Effector memory CD8-positive, alpha-beta T cell (primary cell): ENCODE results near the gene SLC22A1.

Experiments used
- ATAC-seq: fragments of 150-1000 bp; cut with Tn5 transposase; replicated peaks from 2 replicates; pipeline ENCODE4 v1.10.0; 2021; ENCODE audit warnings: mild to moderate bottlenecking, moderate library complexity
- DNase-seq, 3 experiments: peaks; one replicate each; pipeline ENCODE4 v3.0.0; 2021
- H3K27ac Mint-ChIP-seq, 2 donors: one replicate each; pipeline ENCODE4 v1.8.0; 2022; ENCODE audit warnings: mild to moderate bottlenecking in 2 of 2, mixed read lengths in 2 of 2, moderate library complexity in 2 of 2
- H3K27me3 Mint-ChIP-seq, 2 donors: one replicate each; pipeline ENCODE4 v1.8.0; 2022; ENCODE audit warnings: mixed read lengths in 2 of 2
- H3K36me3 Mint-ChIP-seq: one replicate; pipeline ENCODE4 v1.8.0; 2022; ENCODE audit warnings: mild to moderate bottlenecking, moderate library complexity, mixed read lengths; ENCODE audit not compliant: insufficient read depth
- H3K4me1 Mint-ChIP-seq, 2 donors: one replicate each; pipeline ENCODE4 v1.8.0; 2022; ENCODE audit warnings: low read depth in 2 of 2, mixed read lengths in 2 of 2
- H3K4me3 Mint-ChIP-seq, 2 donors: one replicate each; pipeline ENCODE4 v1.8.0; 2022; ENCODE audit warnings: mild to moderate bottlenecking in 2 of 2, mixed read lengths in 2 of 2, moderate library complexity in 2 of 2
- H3K9me3 Mint-ChIP-seq, 2 donors: one replicate each; pipeline ENCODE4 v1.8.0; 2022; ENCODE audit warnings: mixed read lengths in 2 of 2

SLC22A1 gene

DNA sequence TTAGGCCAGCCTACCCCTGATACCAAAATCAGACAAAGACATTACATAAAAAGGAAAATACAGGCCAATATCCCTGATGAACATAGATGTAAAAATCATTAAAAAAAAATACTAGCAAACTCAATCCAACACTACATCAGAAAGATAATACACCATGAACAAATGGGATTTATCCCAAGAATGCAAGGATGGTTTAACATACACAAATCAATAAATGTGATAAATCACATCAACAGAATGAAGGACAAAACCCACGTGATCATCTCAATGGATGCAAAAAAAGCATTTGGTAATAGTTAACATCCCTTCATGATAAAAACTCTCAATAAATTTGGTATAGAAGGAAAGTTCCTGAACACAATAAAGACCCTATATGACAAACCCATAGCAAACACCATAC, 73.2 kb downstream of the SLC22A1 start:
- ATAC-seq (no peak), DNase-seq (no peak)
- H3K27ac Mint-ChIP-seq: no peak overlapping the region
- peaks cover 23 to 28% of the 10 kb centered on the region in 2 donors for H3K27me3 Mint-ChIP-seq
- peaks cover 6 to 10% of the 10 kb centered on the region in 2 donors for H3K9me3 Mint-ChIP-seq
- H3K4me1 Mint-ChIP-seq: no peaks in the 10 kb centered on the region
- no peak overlapping the region for H3K4me3 Mint-ChIP-seq
- no peaks in the 10 kb centered on the region for H3K36me3 Mint-ChIP-seq

DNA sequence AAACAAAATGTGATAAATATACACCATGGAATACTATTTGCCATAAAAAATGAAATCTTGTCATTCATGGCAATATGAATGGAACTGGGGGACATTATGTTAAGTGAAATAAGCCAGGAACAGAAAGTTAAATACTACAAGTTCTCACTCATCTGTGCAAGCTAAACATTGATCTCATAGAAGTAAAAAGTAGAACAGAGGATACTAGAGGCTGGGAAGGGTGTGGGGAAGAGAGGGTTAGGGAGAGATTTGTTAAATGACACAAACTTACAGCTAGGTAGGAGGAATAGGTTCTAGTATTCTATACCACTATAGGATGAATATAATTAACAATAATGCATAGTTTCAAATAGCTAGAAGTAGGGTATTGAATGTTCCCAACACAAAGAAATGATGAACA, 76.0 kb downstream of the SLC22A1 start:
- Mint-ChIP-seq H3K4me1 (no peaks in the 10 kb centered on the region), H3K4me3 (no peak overlapping the region), H3K36me3 (no peaks in the 10 kb centered on the region), H3K27me3 (peaks cover 22 to 44% of the 10 kb centered on the region in 2 donors), H3K9me3 (peaks cover 5 to 6% of the 10 kb centered on the region in 2 donors), H3K27ac (no peak overlapping the region)
- ATAC-seq (no peak), DNase-seq (no peak)

DNA sequence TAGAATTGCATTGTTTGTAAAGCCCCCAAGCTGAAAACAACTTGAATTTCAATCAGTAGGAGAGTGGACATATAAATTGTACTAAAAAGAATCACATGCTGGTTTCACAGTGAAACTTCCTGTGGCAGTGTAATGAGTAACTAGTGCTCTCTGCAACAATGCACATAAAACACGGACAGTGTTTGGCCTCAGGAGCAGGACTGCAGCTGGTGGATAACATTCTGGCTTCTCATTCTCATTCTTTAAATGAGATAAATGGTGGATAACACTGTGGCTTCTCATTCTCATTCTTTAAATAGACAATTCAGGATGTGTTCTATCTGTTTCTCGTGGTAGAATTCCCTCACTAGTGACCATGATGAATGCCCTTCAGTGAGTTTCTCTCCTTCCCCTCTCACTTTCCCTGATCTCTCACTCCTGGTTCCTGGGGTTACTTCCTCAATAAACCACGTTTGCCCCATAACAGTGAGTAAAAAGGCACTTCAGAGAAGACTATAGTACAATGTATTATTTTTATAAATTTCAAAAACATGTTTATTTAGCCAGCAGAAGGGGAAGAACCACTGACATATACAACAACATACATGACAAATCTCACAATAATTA, 77.1 kb downstream of the SLC22A1 start:
- Mint-ChIP-seq H3K9me3 (peaks cover 0 to 2% of the 10 kb centered on the region in 2 donors), H3K4me3 (no peak overlapping the region), H3K36me3 (no peaks in the 10 kb centered on the region), H3K27me3 (peaks cover 27 to 44% of the 10 kb centered on the region in 2 donors), H3K4me1 (no peaks in the 10 kb centered on the region), H3K27ac (no peak overlapping the region)
- no peak for ATAC-seq
- DNase-seq: no peak

DNA sequence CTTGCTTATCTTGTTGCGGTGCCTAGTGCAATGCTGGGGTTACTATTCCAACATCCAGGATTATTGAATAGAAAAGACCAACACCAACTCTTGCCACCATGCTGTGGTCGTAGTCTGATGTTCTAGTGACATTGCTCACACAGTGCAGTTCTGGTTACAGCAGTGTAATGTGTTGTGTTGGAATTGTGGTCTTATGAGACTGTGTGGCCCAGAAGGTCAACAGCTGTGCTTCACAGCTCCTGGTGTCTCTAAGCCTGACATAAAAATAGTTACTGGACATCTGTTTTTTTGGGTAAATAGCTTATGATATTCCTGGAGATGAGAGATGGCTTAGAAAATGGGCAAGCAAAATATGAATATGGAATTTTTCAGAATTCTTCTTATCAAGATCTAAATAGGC, 79.4 kb downstream of the SLC22A1 start:
- ATAC-seq: no peak
- no peak overlapping the region for H3K4me3 Mint-ChIP-seq

DNA sequence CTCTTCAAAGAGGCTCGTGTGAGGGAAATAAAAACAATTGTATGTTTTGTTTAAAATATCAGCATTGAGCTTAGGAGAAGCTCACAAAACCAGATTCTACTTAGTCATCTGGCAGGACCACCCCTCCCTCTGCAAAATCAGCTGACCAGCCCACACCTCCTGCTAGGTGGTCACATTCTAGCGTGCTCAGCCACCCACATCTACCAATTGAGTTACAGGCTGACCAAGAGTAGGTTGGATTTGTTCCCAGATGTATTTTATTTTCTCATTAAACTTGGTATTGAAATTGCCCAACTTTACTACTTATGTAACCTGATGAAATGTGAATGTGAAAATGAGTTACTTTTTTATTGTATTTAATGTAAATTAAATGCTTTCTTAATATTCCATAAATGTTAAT, 80.8 kb downstream of the SLC22A1 start:
- no peak overlapping the region for H3K4me3 Mint-ChIP-seq
- H3K36me3 Mint-ChIP-seq: no peaks in the 10 kb centered on the region
- H3K9me3 Mint-ChIP-seq: no peaks in the 10 kb centered on the region
- H3K27ac Mint-ChIP-seq: no peak overlapping the region
- H3K4me1 Mint-ChIP-seq: no peaks in the 10 kb centered on the region
- DNase-seq (no peak), ATAC-seq (no peak)
- peaks cover 23 to 40% of the 10 kb centered on the region in 2 donors for H3K27me3 Mint-ChIP-seq

More for the DNA sequence above, 79.4 kb downstream of the SLC22A1 start:
- H3K27ac Mint-ChIP-seq: no peak overlapping the region
- H3K4me1 Mint-ChIP-seq: no peaks in the 10 kb centered on the region
- DNase-seq: no peak
- no peaks in the 10 kb centered on the region for H3K36me3 Mint-ChIP-seq
- peaks cover 28 to 43% of the 10 kb centered on the region in 2 donors for H3K27me3 Mint-ChIP-seq
- H3K9me3 Mint-ChIP-seq: no peaks in the 10 kb centered on the region

DNA sequence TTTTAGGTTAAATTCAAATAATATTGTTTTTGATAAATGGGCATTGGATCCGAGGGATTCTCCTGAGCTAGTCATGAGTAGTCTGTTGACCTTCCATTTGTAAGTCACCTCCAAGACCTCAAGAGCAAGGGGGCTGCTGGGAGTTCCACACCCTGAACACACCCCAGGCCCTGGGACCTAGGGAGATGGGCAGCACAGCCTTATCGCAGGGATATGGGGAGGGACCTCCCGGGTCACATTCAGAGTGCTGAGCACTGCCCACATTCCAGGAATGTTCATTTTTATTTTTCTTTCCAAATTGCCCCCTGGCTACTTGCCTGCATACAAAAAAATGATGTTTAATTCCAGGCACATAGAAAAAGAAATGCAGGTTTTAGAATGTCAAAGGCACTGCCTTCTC, 81.5 kb downstream of the SLC22A1 start:
- DNase-seq (no peak), ATAC-seq (no peak)
- H3K27me3 Mint-ChIP-seq: peaks cover 28 to 44% of the 10 kb centered on the region in 2 donors
- no peak overlapping the region for H3K4me3 Mint-ChIP-seq
- H3K27ac Mint-ChIP-seq: no peak overlapping the region
- no peaks in the 10 kb centered on the region for H3K36me3 Mint-ChIP-seq
- H3K4me1 Mint-ChIP-seq: no peaks in the 10 kb centered on the region
- H3K9me3 Mint-ChIP-seq: peaks cover 3 to 4% of the 10 kb centered on the region in 2 donors

DNA sequence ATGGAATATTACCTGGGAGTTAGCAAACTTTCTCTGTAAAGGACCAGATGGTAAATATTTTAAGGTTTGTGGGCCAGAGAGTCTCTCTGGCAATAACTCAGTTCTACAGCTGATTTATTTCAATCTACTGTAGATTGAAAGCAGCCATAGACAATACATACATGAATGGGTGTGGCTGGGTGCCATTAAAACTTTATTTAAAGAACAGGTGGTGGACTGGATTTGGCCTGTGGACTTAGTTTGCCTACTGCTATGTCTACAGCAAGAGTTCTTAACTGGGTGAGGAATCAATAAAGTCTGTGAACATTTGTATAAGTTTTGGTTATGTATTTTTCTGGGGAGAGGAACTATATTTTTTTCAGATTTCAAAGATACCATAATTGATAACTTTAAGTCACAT, 81.9 kb downstream of the SLC22A1 start:
- no peaks in the 10 kb centered on the region for H3K4me1 Mint-ChIP-seq
- ATAC-seq: no peak

DNA sequence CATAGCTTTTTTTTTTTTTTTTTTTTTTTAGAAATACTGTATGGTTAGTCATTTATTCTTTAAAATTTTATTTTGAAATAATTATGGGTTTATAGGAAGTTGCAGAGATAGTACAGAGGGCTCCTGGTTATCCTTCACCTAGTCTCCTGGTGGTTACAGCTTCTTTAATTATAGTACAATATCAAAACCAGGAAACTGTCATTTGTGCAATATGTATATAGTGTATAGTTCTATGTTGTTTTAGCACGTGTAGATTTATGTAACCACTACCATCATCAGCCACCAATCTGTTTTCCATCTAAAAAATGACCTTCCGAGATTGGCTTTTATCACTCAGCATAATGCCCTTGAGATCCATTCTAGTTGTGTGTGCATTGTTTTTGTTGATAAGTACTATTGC, 82.3 kb downstream of the SLC22A1 start:
- Mint-ChIP-seq H3K27ac (no peak overlapping the region), H3K27me3 (peaks cover 32 to 48% of the 10 kb centered on the region in 2 donors), H3K9me3 (peaks cover 3 to 8% of the 10 kb centered on the region in 2 donors), H3K36me3 (no peaks in the 10 kb centered on the region), H3K4me3 (no peak overlapping the region), H3K4me1 (no peaks in the 10 kb centered on the region)
- no peak for DNase-seq
- ATAC-seq: no peak

More for the DNA sequence above, 81.9 kb downstream of the SLC22A1 start:
- Mint-ChIP-seq H3K27ac (no peak overlapping the region), H3K36me3 (no peaks in the 10 kb centered on the region), H3K27me3 (peaks cover 32 to 48% of the 10 kb centered on the region in 2 donors), H3K4me3 (no peak overlapping the region), H3K9me3 (peaks cover 3 to 8% of the 10 kb centered on the region in 2 donors)
- no peak for DNase-seq

DNA sequence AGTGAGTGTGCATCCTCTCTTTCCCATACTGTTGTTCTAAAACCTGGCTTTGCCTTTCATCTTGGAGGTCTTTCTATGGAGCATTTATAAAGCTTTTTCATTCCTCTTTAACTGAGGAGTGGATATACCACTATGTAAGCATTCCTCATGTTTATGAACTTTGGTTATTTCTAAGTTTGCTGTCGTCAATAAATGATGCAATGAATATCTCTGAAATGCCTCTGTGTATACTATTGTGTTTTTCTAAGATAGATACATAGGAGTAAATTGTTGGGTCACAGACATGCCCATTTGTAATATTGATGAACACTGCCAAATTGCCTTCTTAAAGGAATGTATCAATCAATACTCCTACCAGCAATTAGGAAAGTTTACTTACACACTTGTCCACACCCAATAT, 83.1 kb downstream of the SLC22A1 start:
- ATAC-seq (no peak), DNase-seq (no peak)
- Mint-ChIP-seq H3K36me3 (no peaks in the 10 kb centered on the region), H3K27ac (no peak overlapping the region), H3K27me3 (peaks cover 37 to 48% of the 10 kb centered on the region in 2 donors), H3K4me1 (no peaks in the 10 kb centered on the region), H3K4me3 (no peak overlapping the region), H3K9me3 (peaks cover 3 to 8% of the 10 kb centered on the region in 2 donors)

DNA sequence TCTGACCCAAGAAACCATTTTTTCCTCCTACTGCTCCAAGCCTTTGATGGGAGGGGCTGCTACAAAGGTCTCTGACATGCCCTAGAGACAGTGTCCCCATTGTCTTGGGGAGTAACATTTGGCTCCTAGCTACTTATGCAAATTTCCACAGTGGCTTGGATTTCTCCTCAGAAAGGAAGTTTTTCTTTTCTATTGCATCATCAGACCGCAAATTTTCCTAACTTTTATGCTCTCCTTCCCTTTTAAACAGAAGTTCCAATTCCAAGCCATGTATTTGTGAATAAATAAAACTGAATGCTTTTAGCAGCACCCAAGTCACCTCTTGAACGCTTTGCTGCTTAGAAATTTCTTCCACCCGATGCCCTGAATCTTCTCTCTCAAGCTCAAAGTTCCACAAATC, 86.0 kb downstream of the SLC22A1 start:
- H3K9me3 Mint-ChIP-seq: peaks cover 3 to 8% of the 10 kb centered on the region in 2 donors
- H3K4me3 Mint-ChIP-seq: no peak overlapping the region
- H3K27me3 Mint-ChIP-seq: peaks cover 50 to 53% of the 10 kb centered on the region in 2 donors
- H3K4me1 Mint-ChIP-seq: no peaks in the 10 kb centered on the region
- H3K36me3 Mint-ChIP-seq: no peaks in the 10 kb centered on the region
- ATAC-seq: no peak
- H3K27ac Mint-ChIP-seq: no peak overlapping the region
- DNase-seq: no peak
